T-cell (primary cell): Measurements from ENCODE around the gene GJB3. TPM values are rescaled to one million over a fixed set of nuclear protein-coding genes. Genes with fewer than 3 reads are reported as not detected.

Experiments
- ATAC-seq, 4 experiments: fragments of 200-7000 bp in 3 of 4; fragments of 150-1000 bp in 1 of 4; cut with Tn5 transposase; replicated peaks in 1 of 4; 1 replicate in 3 of 4; 2 replicates in 1 of 4; pipeline ENCODE4 v1.10.0; 2021; ENCODE audit warnings: moderate library complexity in 3 of 4, mild to moderate bottlenecking in 2 of 4, moderate number of reproducible peaks in 1 of 4
- CTCF ChIA-PET, 2 donors: fragments of 300-600 bp; sonication (Branson Sonifier 250); formaldehyde crosslinking; loops; one replicate each; lab custom pipeline; 2022; ENCODE audit warnings: antibody characterized with exemption in 2 of 2; lab: Charles Lee
- POLR2A ChIA-PET, 2 donors: fragments of 300-600 bp; sonication (Branson Sonifier 250); formaldehyde crosslinking; loops; one replicate each; lab custom pipeline; 2022; ENCODE audit warnings: antibody characterized with exemption in 2 of 2; lab: Charles Lee
- DNase-seq, 35 experiments: peaks; one replicate each; pipeline versions ENCODE4 v3.0.0 to v3.0.0-alpha.2; 2013 to 2023
- H3K27ac ChIP-seq: one replicate; pipeline ENCODE4 v1.5.1; 2013; ENCODE audit warnings: low read length
- H3K27me3 ChIP-seq, 2 experiments: replicated peaks in 1 of 2; 1 replicate in 1 of 2; 2 replicates in 1 of 2; pipeline versions ENCODE4 v1.6.1 to v1.7.0; 2013; ENCODE audit warnings: low read length in 1 of 2, mixed read lengths in 1 of 2; ENCODE audit not compliant: control insufficient read depth in 2 of 2, insufficient read depth in 2 of 2; ENCODE audit errors: extremely low read depth in 1 of 2
- H3K36me3 ChIP-seq, 2 donors: 1 replicate in 1 of 2; 2 replicates in 1 of 2; pipeline versions ENCODE4 v1.6.1 to v1.7.0; 2013; ENCODE audit warnings: low read length in 1 of 2; ENCODE audit not compliant: control insufficient read depth in 2 of 2, insufficient read depth in 1 of 2; ENCODE audit errors: extremely low read depth in 1 of 2
- H3K4me1 ChIP-seq, 2 experiments: 1 replicate in 1 of 2; 2 replicates in 1 of 2; pipeline versions ENCODE4 v1.6.1 to v1.7.0; 2013; ENCODE audit warnings: low read length in 2 of 2, mixed read lengths in 1 of 2; ENCODE audit not compliant: insufficient read depth in 2 of 2, control insufficient read depth in 1 of 2; ENCODE audit errors: extremely low read depth in 1 of 2
- H3K4me3 ChIP-seq, 2 donors: 1 replicate in 1 of 2; 2 replicates in 1 of 2; pipeline versions ENCODE4 v1.5.1 to v1.7.0; 2013; ENCODE audit warnings: mild to moderate bottlenecking in 2 of 2, low read length in 1 of 2, moderate library complexity in 1 of 2; ENCODE audit not compliant: control insufficient read depth in 1 of 2; ENCODE audit errors: extremely low read depth in 1 of 2
- H3K9me3 ChIP-seq: 2 replicates; pipeline ENCODE4 v1.7.0; 2013
- H3K27ac Mint-ChIP-seq, 2 donors: one replicate each; pipeline ENCODE4 v1.8.0; 2020 to 2021; ENCODE audit warnings: mild to moderate bottlenecking in 2 of 2, mixed read lengths in 2 of 2
- H3K27me3 Mint-ChIP-seq, 2 donors: one replicate each; pipeline ENCODE4 v1.8.0; 2021 to 2022; ENCODE audit warnings: mixed read lengths in 2 of 2
- H3K36me3 Mint-ChIP-seq: one replicate; pipeline ENCODE4 v1.8.0; 2021; ENCODE audit warnings: mixed read lengths
- H3K4me1 Mint-ChIP-seq, 3 donors: one replicate each; pipeline ENCODE4 v1.8.0; 2020 to 2022; ENCODE audit warnings: mixed read lengths in 3 of 3, mild to moderate bottlenecking in 1 of 3
- H3K4me3 Mint-ChIP-seq, 3 donors: one replicate each; pipeline ENCODE4 v1.8.0; 2020 to 2022; ENCODE audit warnings: mild to moderate bottlenecking in 3 of 3, mixed read lengths in 3 of 3, moderate library complexity in 3 of 3
- H3K9me3 Mint-ChIP-seq, 3 donors: one replicate each; pipeline ENCODE4 v1.8.0; 2020 to 2022; ENCODE audit warnings: mixed read lengths in 3 of 3
- WGBS: methylation state at CpG from one replicate; pipeline ENCODE4 v1.1.5; 2013; ENCODE audit warnings: missing lambda C conversion rate; ENCODE audit not compliant: insufficient coverage; 5-methylcytosine and 5-hydroxymethylcytosine counted together
- total RNA-seq, 35 experiments: library from RNA in 6 of 35; stranded (reverse) in 6 of 35; fragments of 120-200 nt in 1 of 35; gene quantifications; one replicate each; pipeline versions ENCODE4 v1.2.1 to v1.2.4 and lab custom pipeline; 2013 to 2026

GJB3 gene
- total RNA-seq, 5 donors from 2014 or later (not counting 1 experiment from before 2014, with no cell fraction given), result not detected

DNA sequence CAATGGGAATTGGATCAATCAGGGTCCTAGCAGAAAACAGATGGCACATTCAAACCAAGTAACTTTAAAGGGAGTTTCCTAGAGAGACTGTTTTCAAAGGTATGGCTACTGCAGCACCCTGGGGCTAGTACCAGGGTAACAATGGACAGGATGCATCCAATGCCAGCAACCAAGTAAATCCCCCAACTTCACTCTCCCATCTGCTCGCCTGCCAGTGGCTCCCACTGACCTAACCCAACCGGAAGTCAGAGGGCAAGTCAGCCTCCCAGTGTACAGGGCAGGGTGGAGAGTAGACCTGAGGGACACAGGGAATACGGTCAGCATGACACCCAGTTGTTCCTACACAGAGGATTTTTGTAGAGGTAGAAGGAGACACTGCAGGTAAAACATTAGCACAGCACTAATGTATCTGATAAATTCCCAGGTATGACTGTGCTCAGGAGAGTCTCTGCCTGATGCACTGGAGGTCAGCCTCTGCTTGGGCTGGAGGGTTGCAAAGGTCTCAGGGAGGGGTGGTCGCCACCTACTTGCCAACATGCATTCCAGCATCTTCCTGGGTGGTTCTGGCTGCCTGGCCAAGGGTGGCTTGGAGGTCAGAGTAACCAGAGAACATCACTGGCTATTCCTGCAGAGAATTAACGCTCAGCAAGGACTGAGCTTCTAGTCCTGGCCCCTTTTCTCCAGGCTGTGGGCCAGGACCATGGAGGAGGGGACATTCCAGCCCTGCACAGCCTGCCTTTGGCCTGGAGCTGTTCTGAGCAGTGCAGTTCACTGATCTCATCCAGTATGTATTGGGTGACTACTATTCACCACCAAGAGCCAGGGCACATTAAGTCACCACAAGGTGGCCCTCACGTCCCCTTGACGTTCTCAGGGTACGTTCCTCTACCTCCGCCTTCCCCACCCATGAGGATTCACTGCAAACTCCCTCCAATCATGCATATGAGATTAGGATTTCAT lies 6.7 kb downstream of the GJB3 start:
- Mint-ChIP-seq H3K4me1 (peaks cover 7 to 13% (median 10%) of the 10 kb centered on the region in 3 donors), H3K9me3 (no peaks in the 10 kb centered on the region), H3K4me3 (no peak overlapping the region), H3K27me3 (peaks cover 43 to 47% of the 10 kb centered on the region in 2 donors), H3K27ac (no peak overlapping the region), H3K36me3 (no peaks in the 10 kb centered on the region)
- peaks cover 0 to 9% of the 10 kb centered on the region in 2 experiments for H3K4me1 ChIP-seq
- H3K36me3 ChIP-seq, result no peaks in the 10 kb centered on the region
- no peak for DNase-seq
- no peak for ATAC-seq
- no peak overlapping the region for H3K4me3 ChIP-seq
- 70% methylated on average over 2 of the region's 9 CpGs for WGBS
- no peak overlapping the region for H3K27ac ChIP-seq
- H3K27me3 ChIP-seq, result peaks cover 0 to 75% of the 10 kb centered on the region in 2 experiments
- CTCF ChIA-PET, result interaction anchor here in 1 of 2 donors (0.7 kb wide), 1 partner anchor 961 kb away, joined by 3 read pairs; no protein-coding TSS in a partner anchor
- H3K9me3 ChIP-seq, result no peaks in the 10 kb centered on the region
- POLR2A ChIA-PET, result no interaction called here

DNA sequence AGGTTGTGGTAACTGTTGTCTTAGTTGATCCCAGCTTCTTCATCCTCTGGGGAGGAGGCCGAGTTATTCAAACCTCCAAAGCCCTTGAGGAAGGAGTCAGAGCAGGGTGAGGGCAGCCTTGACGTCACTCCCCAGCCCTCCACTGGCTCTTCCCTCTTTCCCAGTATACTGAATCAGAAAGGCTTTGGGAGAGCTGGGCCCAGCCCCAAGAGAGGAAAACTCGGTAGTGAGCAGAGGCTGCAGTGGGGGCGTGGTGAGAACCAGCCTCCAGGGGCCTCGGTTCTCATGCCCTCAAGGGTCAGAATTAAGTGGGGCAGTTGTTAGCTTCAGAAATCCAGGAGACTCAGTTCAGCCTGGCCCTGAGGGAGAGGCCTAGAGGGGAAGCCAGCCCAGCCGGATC lies 10.0 kb downstream of the GJB3 start:
- 74% methylated on average over 3 of the region's 6 CpGs for WGBS
- no peaks in the 10 kb centered on the region for H3K36me3 Mint-ChIP-seq
- no peak for ATAC-seq
- H3K4me3 ChIP-seq, result no peak overlapping the region
- no peak overlapping the region for H3K27ac ChIP-seq
- H3K4me1 Mint-ChIP-seq, result peaks cover 7 to 13% (median 10%) of the 10 kb centered on the region in 3 donors
- H3K27me3 ChIP-seq, result peaks cover 0 to 68% of the 10 kb centered on the region in 2 experiments
- H3K9me3 ChIP-seq, result no peaks in the 10 kb centered on the region
- CTCF ChIA-PET, result interaction anchor here in 1 of 2 donors (1.0 kb wide), 1 partner anchor 61 kb away, joined by 3 read pairs; no protein-coding TSS in a partner anchor
- H3K9me3 Mint-ChIP-seq, result no peaks in the 10 kb centered on the region
- no peaks in the 10 kb centered on the region for H3K36me3 ChIP-seq
- DNase-seq, result no peak
- H3K27ac Mint-ChIP-seq, result no peak overlapping the region
- H3K4me3 Mint-ChIP-seq, result no peak overlapping the region
- peaks cover 0 to 13% of the 10 kb centered on the region in 2 experiments for H3K4me1 ChIP-seq
- POLR2A ChIA-PET, result no interaction called here
- H3K27me3 Mint-ChIP-seq, result peaks cover 25 to 33% of the 10 kb centered on the region in 2 donors

DNA sequence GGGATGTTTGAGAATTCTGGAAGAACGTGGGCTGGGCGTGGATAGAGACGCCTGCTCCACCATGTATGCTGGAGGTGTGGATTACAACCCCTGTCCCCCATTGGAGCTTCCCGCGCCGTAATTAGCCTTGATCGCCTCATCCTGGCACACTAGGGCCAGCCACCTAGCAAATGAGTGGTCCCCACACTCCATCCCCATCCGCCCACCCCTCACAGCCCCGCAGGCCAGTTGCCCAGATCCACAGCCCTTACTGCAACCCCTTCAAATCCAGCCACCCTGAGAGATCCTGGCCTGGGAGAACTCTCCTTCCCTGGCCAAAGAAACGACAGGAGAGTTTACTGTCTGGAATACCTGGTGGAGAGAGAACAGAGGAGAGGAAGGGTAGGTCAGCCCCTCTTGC lies 11.4 kb downstream of the GJB3 start:
- CTCF ChIA-PET, result no interaction called here
- Mint-ChIP-seq H3K4me3 (peak overlapping the region; percentile 31 to 61 (median 57)), H3K9me3 (no peaks in the 10 kb centered on the region), H3K27me3 (peaks cover 23 to 24% of the 10 kb centered on the region in 2 donors), H3K27ac (no peak overlapping the region), H3K4me1 (peaks cover 5 to 7% (median 6%) of the 10 kb centered on the region in 3 donors), H3K36me3 (no peaks in the 10 kb centered on the region)
- POLR2A ChIA-PET, result no interaction called here
- Histone ChIP-seq H3K9me3 (no peaks in the 10 kb centered on the region), H3K27ac (no peak overlapping the region), H3K4me1 (peaks cover 0 to 9% of the 10 kb centered on the region in 2 experiments), H3K36me3 (no peaks in the 10 kb centered on the region), H3K4me3 (no peak overlapping the region), H3K27me3 (peaks cover 0 to 53% of the 10 kb centered on the region in 2 experiments)
- DNase-seq (no peak), ATAC-seq (no peak)
- 84% methylated on average over 7 of the region's 10 CpGs for WGBS

DNA sequence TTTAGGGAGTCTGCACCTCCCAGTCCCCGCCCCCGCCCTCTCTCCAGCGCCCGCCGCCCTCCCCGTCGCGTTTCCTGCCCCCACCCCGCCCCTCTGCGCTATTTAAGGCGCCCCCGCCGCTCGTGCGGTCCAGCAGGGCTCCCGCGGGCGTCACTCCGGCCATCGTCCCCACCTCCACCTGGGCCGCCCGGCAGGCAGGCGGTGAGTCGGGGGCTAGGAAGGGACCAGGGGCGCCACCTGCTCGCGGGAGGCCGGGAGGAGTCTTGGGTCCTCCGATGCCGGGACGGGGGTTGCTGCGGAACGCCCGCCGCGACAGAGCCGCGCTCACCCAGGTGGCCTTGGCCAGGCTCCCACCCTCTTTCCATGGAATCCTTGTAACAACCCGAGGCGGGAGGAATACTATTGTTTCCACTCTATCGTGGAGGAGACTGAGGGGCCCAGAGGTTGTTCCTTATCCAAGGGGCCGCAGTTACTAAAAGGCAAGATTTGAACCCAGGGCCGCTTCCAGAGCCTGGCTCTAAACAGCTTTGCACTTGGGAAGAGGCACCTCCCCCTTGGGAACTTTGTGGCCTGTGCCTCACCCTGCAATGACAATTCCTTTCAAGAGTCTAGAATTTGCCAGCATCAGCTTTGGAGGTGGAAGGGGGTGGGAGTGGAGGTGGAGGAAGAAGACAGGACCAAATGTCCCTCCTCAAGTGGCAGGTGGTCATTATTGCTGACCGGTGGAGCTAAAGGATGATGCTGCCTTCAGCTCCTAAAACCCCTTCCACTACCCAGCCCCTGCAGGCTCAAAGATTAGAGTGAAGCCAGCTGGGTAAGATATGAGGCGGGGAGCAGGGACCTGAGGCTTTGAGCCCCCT lies 12.1 kb downstream of the GJB3 start, which contains the start of gene GJA4:
TSS of gene GJA4 (plus strand) at position 132 of the 860 bp plus-strand sequence. CDS start 1,215 bp downstream, outside the sequence.
- WGBS, result 11% methylated on average over 30 of the region's 45 CpGs
- Histone ChIP-seq H3K9me3 (no peaks in the 10 kb centered on the region), H3K4me1 (peaks cover 0 to 9% of the 10 kb centered on the region in 2 experiments), H3K36me3 (no peaks in the 10 kb centered on the region), H3K27me3 (peaks cover 0 to 52% of the 10 kb centered on the region in 2 experiments), H3K4me3 (no peak within 1 kb of the TSS), H3K27ac (no peak within 1 kb of the TSS)
- no peak for DNase-seq
- Mint-ChIP-seq H3K4me1 (peaks cover 5 to 7% (median 6%) of the 10 kb centered on the region in 3 donors), H3K27me3 (peaks cover 21 to 22% of the 10 kb centered on the region in 2 donors), H3K9me3 (no peaks in the 10 kb centered on the region), H3K36me3 (no peaks in the 10 kb centered on the region), H3K4me3 (peak within 1 kb of the TSS; percentile 31 to 61 (median 57)), H3K27ac (no peak within 1 kb of the TSS)
- ChIA-PET POLR2A (no interaction called here), CTCF (no interaction called here)
- ATAC-seq, result peak; percentile 32 to 54 (median 46)

DNA sequence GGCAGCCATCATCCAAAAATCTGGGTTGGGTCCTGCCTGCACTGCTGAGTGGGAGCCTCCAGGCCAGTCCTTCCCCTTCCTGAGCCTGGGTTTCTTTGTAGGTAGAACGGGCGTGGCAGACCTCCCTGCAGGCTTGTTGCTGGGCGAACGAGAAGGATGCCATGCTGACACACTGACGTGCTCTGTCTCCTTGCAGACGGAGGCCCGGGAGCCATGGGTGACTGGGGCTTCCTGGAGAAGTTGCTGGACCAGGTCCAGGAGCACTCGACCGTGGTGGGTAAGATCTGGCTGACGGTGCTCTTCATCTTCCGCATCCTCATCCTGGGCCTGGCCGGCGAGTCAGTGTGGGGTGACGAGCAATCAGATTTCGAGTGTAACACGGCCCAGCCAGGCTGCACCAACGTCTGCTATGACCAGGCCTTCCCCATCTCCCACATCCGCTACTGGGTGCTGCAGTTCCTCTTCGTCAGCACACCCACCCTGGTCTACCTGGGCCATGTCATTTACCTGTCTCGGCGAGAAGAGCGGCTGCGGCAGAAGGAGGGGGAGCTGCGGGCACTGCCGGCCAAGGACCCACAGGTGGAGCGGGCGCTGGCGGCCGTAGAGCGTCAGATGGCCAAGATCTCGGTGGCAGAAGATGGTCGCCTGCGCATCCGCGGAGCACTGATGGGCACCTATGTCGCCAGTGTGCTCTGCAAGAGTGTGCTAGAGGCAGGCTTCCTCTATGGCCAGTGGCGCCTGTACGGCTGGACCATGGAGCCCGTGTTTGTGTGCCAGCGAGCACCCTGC lies 13.2 kb downstream of the GJB3 start:
- ATAC-seq (no peak), DNase-seq (no peak)
- H3K4me3 ChIP-seq, result no peak overlapping the region
- peak overlapping the region in 1 of 3 donors; percentile 31 for H3K4me3 Mint-ChIP-seq
- H3K36me3 Mint-ChIP-seq, result no peaks in the 10 kb centered on the region
- WGBS, result 92% methylated on average over 38 of the region's 40 CpGs
- ChIA-PET CTCF (interaction anchor here in 1 of 2 donors (0.6 kb wide), 1 partner anchor 932 kb away, joined by 3 read pairs; no protein-coding TSS in a partner anchor), POLR2A (no interaction called here)
- H3K9me3 Mint-ChIP-seq, result no peaks in the 10 kb centered on the region
- H3K27me3 Mint-ChIP-seq, result peaks cover 18 to 22% of the 10 kb centered on the region in 2 donors
- H3K27ac ChIP-seq, result no peak overlapping the region
- no peak overlapping the region for H3K27ac Mint-ChIP-seq
- H3K4me1 Mint-ChIP-seq, result peaks cover 5 to 7% (median 6%) of the 10 kb centered on the region in 3 donors
- H3K9me3 ChIP-seq, result no peaks in the 10 kb centered on the region
- no peaks in the 10 kb centered on the region for H3K36me3 ChIP-seq
- peaks cover 0 to 45% of the 10 kb centered on the region in 2 experiments for H3K27me3 ChIP-seq
- peaks cover 0 to 9% of the 10 kb centered on the region in 2 experiments for H3K4me1 ChIP-seq
